ENCODE results near the gene HERC3. TPM values are rescaled to one million over a fixed set of nuclear protein-coding genes. Genes with fewer than 3 reads are reported as not detected.

HERC3 gene
- total RNA-seq, 1 donor, result 15.6 TPM

- DNase-seq (ENCODE audit: insufficient read length, low spot score, missing footprints), result no peak
- Histone ChIP-seq H2AFZ (ENCODE audit: low read length) (no peak overlapping the region), H3K4me3 (ENCODE audit: insufficient read depth, low read length) (no peak overlapping the region), H3K27me3 (ENCODE audit: insufficient read depth, low read length) (no peaks in the 10 kb centered on the region), H3K36me3 (ENCODE audit: insufficient read depth, low read length) (peaks cover 3% of the 10 kb centered on the region), H4K20me1 (ENCODE audit: insufficient read depth, low read length) (no peaks in the 10 kb centered on the region), H3K4me1 (ENCODE audit: insufficient read depth, low read length) (peaks cover 15% of the 10 kb centered on the region), H3K4me2 (ENCODE audit: insufficient read depth, low read length) (no peak overlapping the region), H3K27ac (ENCODE audit: low read depth, low read length) (no peak overlapping the region), H3K79me2 (ENCODE audit: insufficient read depth, low read length) (no peaks in the 10 kb centered on the region), H3K9me3 (ENCODE audit: low read depth, low read length) (no peaks in the 10 kb centered on the region)
- TF ChIP-seq CTCF (IDR thresholded peaks at IDR 0.05; ENCODE audit: extremely low read depth, low read depth, low read length), result no peak
Measured at GRCh38 chr4:88702782-88703181, 110.5 kb downstream of the HERC3 start.

- Histone ChIP-seq H2AFZ (ENCODE audit: low read length) (no peak overlapping the region), H3K36me3 (ENCODE audit: insufficient read depth, low read length) (peaks cover 3% of the 10 kb centered on the region), H3K9me3 (ENCODE audit: low read depth, low read length) (no peaks in the 10 kb centered on the region), H4K20me1 (ENCODE audit: insufficient read depth, low read length) (no peaks in the 10 kb centered on the region), H3K27me3 (ENCODE audit: insufficient read depth, low read length) (no peaks in the 10 kb centered on the region), H3K79me2 (ENCODE audit: insufficient read depth, low read length) (no peaks in the 10 kb centered on the region), H3K27ac (ENCODE audit: low read depth, low read length) (peak overlapping the region; percentile 60), H3K4me3 (ENCODE audit: insufficient read depth, low read length) (no peak overlapping the region), H3K4me2 (ENCODE audit: insufficient read depth, low read length) (no peak overlapping the region), H3K4me1 (ENCODE audit: insufficient read depth, low read length) (peaks cover 15% of the 10 kb centered on the region)
- no peak for DNase-seq (ENCODE audit: insufficient read length, low spot score, missing footprints)
- no peak for TF ChIP-seq CTCF (IDR thresholded peaks at IDR 0.05; ENCODE audit: extremely low read depth, low read depth, low read length)
Measured at GRCh38 chr4:88705223-88705622, 112.9 kb downstream of the HERC3 start.

DNA sequence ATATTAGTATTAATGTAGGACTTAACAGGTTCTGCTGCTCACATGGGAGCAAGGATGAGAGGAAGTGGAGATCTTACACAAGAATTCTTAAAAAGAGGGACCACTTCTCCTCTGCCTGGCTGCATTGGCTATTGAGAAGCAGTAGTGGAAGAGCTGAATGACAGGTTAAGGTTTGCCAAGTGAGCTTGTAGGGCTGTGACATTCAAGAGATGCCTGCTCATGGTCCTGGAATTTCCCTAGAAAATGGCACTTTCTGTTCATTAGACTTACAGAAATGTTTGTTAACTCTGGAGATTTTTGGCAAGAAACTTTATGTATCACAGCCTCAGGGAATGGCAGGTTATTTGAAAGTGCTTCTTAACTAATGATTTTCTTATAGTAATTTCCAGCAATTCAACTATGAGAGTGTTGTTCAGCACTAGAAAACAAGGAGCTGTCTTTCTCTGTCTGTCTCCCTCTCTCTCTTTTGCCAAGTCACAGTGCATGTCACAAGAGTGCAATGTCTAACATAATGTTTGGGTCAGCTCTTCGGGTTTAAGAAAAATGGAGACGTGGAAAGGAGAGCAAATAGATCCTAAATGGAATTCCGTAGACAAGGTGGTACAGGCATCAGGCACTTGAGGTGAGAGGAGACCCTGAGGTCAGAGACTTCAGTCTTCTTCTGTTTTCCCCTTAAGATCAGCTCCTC, 113.7 kb downstream of the HERC3 start:
- Histone ChIP-seq H3K36me3 (ENCODE audit: insufficient read depth, low read length) (peaks cover 3% of the 10 kb centered on the region), H3K4me2 (ENCODE audit: insufficient read depth, low read length) (peak overlapping the region; percentile 45), H3K9me3 (ENCODE audit: low read depth, low read length) (no peaks in the 10 kb centered on the region), H3K4me3 (ENCODE audit: insufficient read depth, low read length) (no peak overlapping the region), H3K79me2 (ENCODE audit: insufficient read depth, low read length) (no peaks in the 10 kb centered on the region), H3K27me3 (ENCODE audit: insufficient read depth, low read length) (no peaks in the 10 kb centered on the region), H2AFZ (ENCODE audit: low read length) (no peak overlapping the region), H3K4me1 (ENCODE audit: insufficient read depth, low read length) (peaks cover 15% of the 10 kb centered on the region), H3K27ac (ENCODE audit: low read depth, low read length) (peak overlapping the region; percentile 60), H4K20me1 (ENCODE audit: insufficient read depth, low read length) (no peaks in the 10 kb centered on the region)
- TF ChIP-seq CTCF (IDR thresholded peaks at IDR 0.05; ENCODE audit: extremely low read depth, low read depth, low read length), result no peak
- no peak for DNase-seq (ENCODE audit: insufficient read length, low spot score, missing footprints)

DNA sequence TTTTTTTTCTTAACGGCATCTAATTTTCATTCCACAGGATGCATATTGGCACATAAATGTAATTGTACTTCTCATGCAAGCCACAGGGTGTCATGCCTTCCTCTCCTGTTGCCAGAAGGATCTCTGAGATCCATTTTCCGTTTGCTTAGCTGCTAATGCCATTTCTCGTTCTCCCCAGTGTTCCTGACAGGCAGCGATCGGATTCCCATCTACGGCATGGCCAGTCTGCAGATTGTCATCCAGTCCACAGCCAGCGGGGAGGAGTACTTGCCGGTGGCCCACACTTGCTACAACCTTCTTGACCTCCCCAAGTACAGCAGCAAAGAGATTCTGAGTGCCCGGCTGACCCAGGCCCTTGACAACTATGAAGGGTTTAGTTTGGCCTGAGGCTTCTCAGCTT, 114.3 kb downstream of the HERC3 start:
- Histone ChIP-seq H3K4me1 (ENCODE audit: insufficient read depth, low read length) (peaks cover 15% of the 10 kb centered on the region), H4K20me1 (ENCODE audit: insufficient read depth, low read length) (no peaks in the 10 kb centered on the region), H3K27me3 (ENCODE audit: insufficient read depth, low read length) (no peaks in the 10 kb centered on the region), H3K9me3 (ENCODE audit: low read depth, low read length) (no peaks in the 10 kb centered on the region), H3K4me3 (ENCODE audit: insufficient read depth, low read length) (no peak overlapping the region), H2AFZ (ENCODE audit: low read length) (peak overlapping the region; percentile 83), H3K36me3 (ENCODE audit: insufficient read depth, low read length) (peaks cover 3% of the 10 kb centered on the region), H3K4me2 (ENCODE audit: insufficient read depth, low read length) (peak overlapping the region; percentile 45), H3K79me2 (ENCODE audit: insufficient read depth, low read length) (no peaks in the 10 kb centered on the region), H3K27ac (ENCODE audit: low read depth, low read length) (peak overlapping the region; percentile 60)
- TF ChIP-seq CTCF (IDR thresholded peaks at IDR 0.05; ENCODE audit: extremely low read depth, low read depth, low read length), result peak; percentile 76
- DNase-seq (ENCODE audit: insufficient read length, low spot score, missing footprints), result peak; percentile 58

Data from osteoblast (primary cell).